ENCODE data around the gene COL5A1. TPM values are rescaled to one million over a fixed set of nuclear protein-coding genes. Genes with fewer than 3 reads are reported as not detected.

COL5A1 gene
- total RNA-seq, 1 donor from 2014 or later = 2.8 TPM

DNA sequence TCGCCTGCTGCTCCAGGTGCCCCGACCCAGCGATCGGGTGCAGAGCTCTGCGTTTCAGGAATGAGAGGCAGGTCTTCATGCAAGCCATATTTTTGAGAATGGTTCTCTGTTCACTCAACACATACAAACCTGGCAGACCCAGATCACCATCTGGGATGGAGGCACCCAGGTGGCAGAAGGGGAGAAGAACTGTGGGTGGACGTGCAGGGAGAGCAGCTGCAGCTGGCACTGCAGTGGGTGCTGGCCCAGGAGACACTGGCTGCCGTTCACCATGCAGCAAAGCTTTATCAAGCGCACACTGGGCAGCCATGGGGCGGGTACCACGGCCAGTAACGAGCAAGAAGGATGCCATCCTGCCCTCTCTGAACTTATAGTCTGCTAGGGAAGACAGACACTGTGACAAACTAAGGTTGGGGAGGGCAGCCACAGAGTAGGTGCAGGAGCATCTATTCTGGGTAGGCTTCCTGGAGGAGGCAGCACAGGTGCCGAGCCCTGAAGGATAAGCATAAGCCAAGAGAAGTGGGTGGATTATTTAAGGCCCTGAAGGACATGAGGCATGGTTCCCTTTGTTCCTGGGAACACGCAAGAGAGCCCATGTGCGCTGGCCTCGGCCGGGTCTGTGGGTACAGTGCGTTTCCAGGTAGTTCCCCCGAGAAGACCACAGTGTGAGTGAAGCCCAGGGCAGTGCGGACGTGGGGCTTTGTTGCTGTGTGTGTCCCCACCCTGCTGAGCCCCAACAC, 192.8 kb downstream of the COL5A1 start:
- DNase-seq (ENCODE audit: low read depth in 2 of 2) = no peak

DNA sequence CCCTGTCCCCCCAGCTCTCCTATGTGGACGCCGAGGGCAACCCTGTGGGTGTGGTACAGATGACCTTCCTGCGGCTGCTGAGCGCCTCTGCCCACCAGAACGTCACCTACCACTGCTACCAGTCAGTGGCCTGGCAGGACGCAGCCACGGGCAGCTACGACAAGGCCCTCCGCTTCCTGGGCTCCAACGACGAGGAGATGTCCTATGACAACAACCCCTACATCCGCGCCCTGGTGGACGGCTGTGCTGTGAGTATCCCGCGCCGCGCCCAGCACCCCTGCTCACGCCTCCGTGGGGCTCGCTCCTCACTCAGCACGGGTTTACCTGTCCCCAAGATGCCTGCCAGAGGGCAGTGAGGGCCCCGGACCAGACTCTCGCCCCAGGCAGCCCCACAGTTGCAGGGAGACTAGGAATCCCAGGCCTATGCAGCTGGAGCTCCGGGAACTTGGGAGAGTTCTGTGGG, 193.4 kb downstream of the COL5A1 start:
- DNase-seq (ENCODE audit: low read depth in 2 of 2) = no peak

- DNase-seq (ENCODE audit: low read depth in 2 of 2) = no peak
Observed at GRCh38 chr9:134835448-134835847, 193.8 kb downstream of the COL5A1 start.

GRCh38 chr9:134835987-134836386, 194.4 kb downstream of the COL5A1 start:
- DNase-seq (ENCODE audit: low read depth in 2 of 2) = no peak

DNA sequence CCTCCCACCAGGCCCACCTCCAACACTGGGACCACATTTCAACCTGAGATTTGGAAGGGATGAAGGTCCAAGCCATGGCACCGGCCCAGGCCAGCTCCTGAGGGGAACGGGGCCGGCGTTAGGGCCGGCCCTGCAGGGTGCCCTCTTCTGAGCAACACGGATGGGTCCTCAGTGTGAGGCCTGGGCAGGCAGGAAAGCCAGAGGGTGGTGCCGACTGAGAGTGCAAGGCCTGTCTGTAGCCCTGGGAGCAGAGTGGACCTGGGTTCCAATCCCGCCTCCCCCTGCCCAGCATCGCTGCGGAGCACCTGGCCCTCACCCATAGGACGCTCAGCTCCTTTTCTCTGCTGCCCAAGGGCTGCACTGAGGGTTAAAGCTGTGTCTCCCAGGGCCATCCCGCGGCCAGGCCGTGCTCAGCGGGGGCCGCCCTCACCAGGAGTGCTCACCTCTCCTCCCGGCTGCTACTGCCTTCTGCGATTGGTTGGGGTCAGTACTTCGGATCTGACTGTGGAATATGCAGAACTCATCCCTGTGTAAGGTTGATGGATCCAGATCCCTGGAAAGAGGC, 194.9 kb downstream of the COL5A1 start:
- DNase-seq (ENCODE audit: low read depth in 2 of 2) = no peak

GRCh38 chr9:134837529-134837928, 195.9 kb downstream of the COL5A1 start:
- peak in 1 of 2 donors; percentile 35 for DNase-seq (ENCODE audit: low read depth in 2 of 2)

GRCh38 chr9:134838651-134839454, 197.2 kb downstream of the COL5A1 start:
- no peak for DNase-seq (ENCODE audit: low read depth in 2 of 2)

DNA sequence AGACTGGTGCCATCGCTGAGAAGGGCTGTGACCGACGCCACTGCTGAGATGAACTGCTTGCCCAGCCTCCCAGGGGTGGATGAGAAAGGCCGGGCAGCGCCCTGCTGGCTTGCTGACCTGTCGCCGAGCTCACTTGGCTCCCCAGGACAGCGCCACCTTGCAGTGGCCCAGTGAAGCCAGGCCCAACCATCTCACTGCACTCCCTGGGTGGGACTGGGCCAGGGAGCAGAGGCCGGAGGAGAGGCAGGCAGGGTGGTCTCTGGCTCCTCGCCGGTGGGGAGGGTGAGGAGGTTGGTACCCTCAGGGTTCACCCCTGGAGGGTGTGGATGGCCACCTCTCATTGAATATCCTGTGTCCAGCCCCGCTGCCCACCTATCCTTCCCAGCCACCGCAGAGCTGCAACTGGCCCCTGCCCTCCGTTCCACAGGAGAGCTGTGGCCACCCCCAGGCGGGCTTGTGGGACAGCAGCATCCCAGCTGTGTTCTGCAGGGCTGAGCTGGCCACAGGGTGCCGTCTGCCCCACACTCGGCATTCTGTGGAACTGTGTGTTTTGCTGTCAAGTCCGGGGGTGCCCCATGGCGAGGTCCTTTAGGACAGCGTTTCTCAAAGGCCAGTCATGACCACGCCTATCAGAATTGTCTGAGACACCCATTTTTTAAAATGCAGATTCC, 198.0 kb downstream of the COL5A1 start:
- no peak for DNase-seq (ENCODE audit: low read depth in 2 of 2)

DNA sequence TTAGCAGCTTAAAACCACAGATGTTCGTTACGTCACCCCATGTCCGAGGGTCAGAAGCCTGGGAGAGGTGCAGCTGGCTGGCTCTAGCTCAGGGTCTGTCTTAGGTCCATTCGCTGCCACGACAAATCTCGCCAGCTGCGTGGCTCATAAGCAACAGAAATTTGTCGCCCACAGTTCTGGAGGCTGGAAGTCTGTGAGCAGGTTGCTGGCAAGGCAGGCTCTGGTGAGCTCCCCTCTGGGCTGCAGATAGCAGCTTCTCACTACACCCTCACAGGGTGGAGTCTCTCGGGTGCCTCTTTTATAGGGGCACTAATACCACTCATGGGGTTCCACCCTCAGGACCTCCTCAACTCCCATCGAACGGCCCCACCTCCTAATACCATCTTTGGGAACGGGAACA, 198.9 kb downstream of the COL5A1 start:
- no peak for DNase-seq (ENCODE audit: low read depth in 2 of 2)

- no peak for DNase-seq (ENCODE audit: low read depth in 2 of 2)
Observed at GRCh38 chr9:134841180-134841904, 199.7 kb downstream of the COL5A1 start.

GRCh38 chr9:134842321-134842720, 200.7 kb downstream of the COL5A1 start:
- DNase-seq (ENCODE audit: low read depth in 2 of 2) = no peak

- DNase-seq (ENCODE audit: low read depth in 2 of 2) = no peak
Observed at GRCh38 chr9:134843740-134844139, 202.1 kb downstream of the COL5A1 start.

- no peak for DNase-seq (ENCODE audit: low read depth in 2 of 2)
Observed at GRCh38 chr9:134844821-134845220, 203.2 kb downstream of the COL5A1 start.

GRCh38 chr9:134846187-134846586, 204.6 kb downstream of the COL5A1 start:
- no peak for DNase-seq (ENCODE audit: low read depth in 2 of 2)

DNA sequence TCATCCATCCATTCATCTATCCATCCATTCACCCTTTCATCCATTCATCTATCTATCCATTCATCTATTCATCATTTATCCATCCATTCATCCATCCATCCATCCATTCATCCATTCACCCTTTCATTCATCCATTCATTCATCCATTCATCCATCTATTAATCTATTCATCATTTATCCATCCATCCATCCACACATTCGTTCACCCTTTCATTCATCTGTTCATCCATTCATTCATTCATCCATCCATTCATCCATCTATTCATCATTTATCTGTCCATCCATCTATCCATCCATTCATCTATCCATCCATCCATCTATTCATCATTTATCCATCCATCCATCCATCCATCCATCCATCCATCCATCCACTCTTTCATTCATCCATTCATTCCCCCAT, 205.1 kb downstream of the COL5A1 start:
- no peak for DNase-seq (ENCODE audit: low read depth in 2 of 2)

DNA sequence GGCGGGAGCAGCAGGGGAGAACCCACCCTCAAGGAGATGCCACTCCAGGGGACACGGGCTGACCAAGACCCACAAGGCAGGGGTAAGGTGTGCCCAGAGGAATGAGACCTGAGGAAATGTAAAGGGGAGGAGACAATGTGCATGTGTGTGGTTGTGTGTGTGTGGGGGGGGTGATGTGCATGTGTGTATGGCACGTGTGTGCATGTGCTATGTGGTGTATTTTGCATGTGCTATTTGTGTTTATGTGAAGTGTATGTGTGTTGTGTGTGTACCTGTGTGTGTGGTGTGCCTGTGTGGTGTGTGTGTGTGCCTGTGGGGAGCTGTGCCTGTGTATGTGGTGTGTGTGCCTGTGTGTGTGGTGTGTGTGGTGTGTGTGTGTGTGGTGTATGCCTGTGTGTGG, 205.5 kb downstream of the COL5A1 start:
- no peak for DNase-seq (ENCODE audit: low read depth in 2 of 2)

GRCh38 chr9:134847752-134848432, 206.3 kb downstream of the COL5A1 start:
- DNase-seq (ENCODE audit: low read depth in 2 of 2) = no peak

DNA sequence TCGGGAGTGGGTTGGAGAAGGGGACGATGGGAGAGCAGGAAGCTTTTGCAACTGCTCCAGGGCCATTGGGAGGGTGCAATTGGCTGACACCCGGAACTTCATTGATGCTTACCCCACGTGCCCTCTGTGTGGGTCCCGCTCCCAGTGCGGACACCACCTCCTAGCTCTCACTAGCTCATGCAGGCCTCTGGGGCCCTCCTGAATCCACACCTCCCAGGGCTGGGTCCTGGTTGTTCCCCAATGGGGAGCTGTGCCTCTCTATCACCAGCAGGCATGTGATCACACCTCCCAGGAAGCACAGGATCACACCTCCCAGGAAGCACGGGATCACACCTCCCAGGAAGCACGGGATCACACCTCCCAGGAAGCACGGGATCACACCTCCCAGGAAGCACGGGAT, 206.9 kb downstream of the COL5A1 start:
- DNase-seq (ENCODE audit: low read depth in 2 of 2) = no peak

GRCh38 chr9:134850611-134851010, 209.0 kb downstream of the COL5A1 start:
- DNase-seq (ENCODE audit: low read depth in 2 of 2) = no peak

- no peak for DNase-seq (ENCODE audit: low read depth in 2 of 2)
Observed at GRCh38 chr9:134851020-134851419, 209.4 kb downstream of the COL5A1 start.

Data from lung microvascular endothelial cell (primary cell).